Activated naive CD4-positive, alpha-beta T cell treated with anti-CD3 and anti-CD28 coated beads, Interleukin-2, amount 50 U/mL, for 72 hours (primary cell): ENCODE results near the gene SLC7A10. TPM values are rescaled to one million over a fixed set of nuclear protein-coding genes. Genes with fewer than 3 reads are reported as not detected.
"Not testable (repeated sequence)": the region's sequence is repeated elsewhere in the genome, so short reads cannot be mapped to it uniquely, and the experiment has no call there.

Experiments
- ATAC-seq, 2 donors: fragments of 150-1000 bp; cut with Tn5 transposase; 2 replicates each; pipeline ENCODE4 v1.10.0; 2021; ENCODE audit warnings: mild to moderate bottlenecking in 2 of 2, moderate library complexity in 2 of 2
- DNase-seq, 2 donors: peaks; one replicate each; pipeline ENCODE4 v3.0.0; 2021 to 2022; ENCODE audit warnings: low spot score in 2 of 2
- H3K27ac Mint-ChIP-seq, 2 donors: one replicate each; pipeline ENCODE4 v1.8.0; 2022; ENCODE audit warnings: mild to moderate bottlenecking in 2 of 2, mixed read lengths in 2 of 2
- H3K36me3 Mint-ChIP-seq, 2 donors: one replicate each; pipeline ENCODE4 v1.8.0; 2022; ENCODE audit warnings: mixed read lengths in 2 of 2
- H3K9me3 Mint-ChIP-seq, 2 donors: one replicate each; pipeline ENCODE4 v1.8.0; 2022; ENCODE audit warnings: mixed read lengths in 2 of 2
- total RNA-seq, 2 donors: library from RNA; stranded (reverse); gene quantifications; one replicate each; pipeline ENCODE4 v1.2.3, GENCODE V29; 2022

Gene SLC7A10
- total RNA-seq, 2 donors from 2014 or later: not detected

DNA sequence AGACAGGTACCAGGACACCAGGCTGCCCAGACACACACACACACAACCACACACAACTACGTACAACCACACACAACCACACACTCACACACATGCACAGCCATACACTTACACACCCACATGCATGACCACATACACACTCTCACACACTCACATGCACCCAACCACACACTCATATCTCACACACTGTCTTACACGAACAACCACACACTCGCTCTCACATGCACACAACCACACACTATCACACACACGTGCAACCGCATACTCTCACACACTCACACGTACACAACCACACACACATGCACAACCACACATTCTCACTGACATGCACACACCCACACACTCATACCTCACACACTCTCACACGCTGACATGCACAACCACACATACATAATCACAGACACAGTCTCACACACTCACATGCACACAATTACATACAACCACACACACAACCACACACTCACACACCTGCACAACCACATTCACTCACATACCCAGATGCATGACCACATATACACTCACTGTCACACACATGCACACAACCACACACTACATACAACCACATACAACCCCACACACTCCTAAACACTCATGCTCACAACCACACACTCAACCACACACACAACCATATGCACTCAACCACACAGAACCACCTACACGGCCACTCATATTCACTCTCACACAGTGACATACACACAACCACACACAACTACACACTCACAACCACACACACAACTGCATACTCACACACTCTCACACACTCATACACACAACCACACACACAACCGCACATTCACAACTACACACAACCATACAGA is 7.6 kb upstream of the SLC7A10 start:
- ATAC-seq: no peak

DNA sequence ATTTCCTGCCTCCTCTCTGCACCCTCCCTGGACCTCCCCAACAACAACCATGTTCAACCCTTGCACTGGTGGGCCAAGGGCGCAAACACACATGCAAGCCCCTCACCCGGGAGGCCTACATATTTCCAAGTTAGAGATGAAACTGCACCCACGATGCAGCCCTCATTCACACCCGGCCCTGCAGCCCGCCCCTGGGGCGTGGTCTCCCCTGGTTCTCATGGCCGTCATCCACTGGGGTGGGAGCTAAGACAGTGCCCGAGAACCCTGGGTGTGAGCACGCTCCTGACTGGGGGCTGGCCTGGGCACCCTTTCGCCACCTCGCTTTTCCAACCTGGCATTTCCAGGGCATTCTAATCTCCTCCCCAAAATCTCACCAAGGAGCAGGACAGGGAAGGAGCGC is 7.0 kb upstream of the SLC7A10 start:
- peaks cover 12 to 14% of the 10 kb centered on the region in 2 donors for H3K36me3 Mint-ChIP-seq
- no peak overlapping the region for H3K27ac Mint-ChIP-seq
- H3K9me3 Mint-ChIP-seq: peaks cover 10 to 12% of the 10 kb centered on the region in 2 donors
- ATAC-seq (no peak), DNase-seq (no peak)

More for the DNA sequence above, 7.6 kb upstream of the SLC7A10 start:
- peaks cover 6% of the 10 kb centered on the region in 2 donors for H3K9me3 Mint-ChIP-seq
- peaks cover 6 to 8% of the 10 kb centered on the region in 2 donors for H3K36me3 Mint-ChIP-seq
- H3K27ac Mint-ChIP-seq: no peak overlapping the region
- no peak for DNase-seq

DNA sequence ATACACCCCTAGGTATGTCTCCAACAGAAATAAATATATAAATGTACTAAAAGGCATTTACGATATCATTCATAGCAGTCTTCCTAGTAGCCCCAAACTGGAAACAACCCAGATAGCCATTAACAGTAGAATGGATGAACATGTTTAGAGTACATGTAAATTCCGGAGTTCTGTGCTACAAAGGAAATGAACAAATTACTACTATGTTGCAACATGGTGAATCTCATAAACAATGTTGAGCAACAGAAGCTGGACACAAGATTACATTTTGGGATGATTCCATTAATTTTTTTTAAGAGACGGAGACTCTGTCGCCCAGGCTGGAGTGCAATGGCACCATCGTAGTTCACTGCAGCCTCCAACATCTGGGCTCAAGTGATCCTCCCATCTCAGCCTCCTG is 5.9 kb upstream of the SLC7A10 start:
- Mint-ChIP-seq H3K9me3 (peaks cover 14 to 16% of the 10 kb centered on the region in 2 donors), H3K36me3 (peaks cover 18 to 20% of the 10 kb centered on the region in 2 donors), H3K27ac (no peak overlapping the region)
- ATAC-seq (no peak), DNase-seq (no peak)

DNA sequence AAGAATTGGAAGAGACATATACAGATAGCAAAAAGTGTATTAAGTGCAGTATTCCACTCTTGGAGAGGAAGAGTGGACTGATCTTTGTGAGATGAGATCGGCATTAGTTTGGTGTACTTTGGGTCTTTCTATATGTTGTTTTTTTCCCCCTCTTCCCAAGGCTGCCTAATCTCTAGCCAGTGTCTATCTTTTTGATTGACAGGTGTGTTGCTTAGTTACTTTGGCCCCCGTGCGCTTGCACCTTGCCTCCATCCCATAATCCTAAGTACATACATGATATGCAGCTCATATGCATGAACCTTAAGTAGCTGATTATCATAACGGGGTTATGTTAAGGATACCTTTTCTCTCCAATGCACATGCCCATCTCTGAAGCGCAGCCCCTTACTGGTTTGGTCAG is 4.3 kb upstream of the SLC7A10 start:
- peaks cover 18 to 20% of the 10 kb centered on the region in 2 donors for H3K36me3 Mint-ChIP-seq
- DNase-seq (no peak), ATAC-seq (no peak)
- no peak overlapping the region for H3K27ac Mint-ChIP-seq
- H3K9me3 Mint-ChIP-seq: peaks cover 14 to 16% of the 10 kb centered on the region in 2 donors

DNA sequence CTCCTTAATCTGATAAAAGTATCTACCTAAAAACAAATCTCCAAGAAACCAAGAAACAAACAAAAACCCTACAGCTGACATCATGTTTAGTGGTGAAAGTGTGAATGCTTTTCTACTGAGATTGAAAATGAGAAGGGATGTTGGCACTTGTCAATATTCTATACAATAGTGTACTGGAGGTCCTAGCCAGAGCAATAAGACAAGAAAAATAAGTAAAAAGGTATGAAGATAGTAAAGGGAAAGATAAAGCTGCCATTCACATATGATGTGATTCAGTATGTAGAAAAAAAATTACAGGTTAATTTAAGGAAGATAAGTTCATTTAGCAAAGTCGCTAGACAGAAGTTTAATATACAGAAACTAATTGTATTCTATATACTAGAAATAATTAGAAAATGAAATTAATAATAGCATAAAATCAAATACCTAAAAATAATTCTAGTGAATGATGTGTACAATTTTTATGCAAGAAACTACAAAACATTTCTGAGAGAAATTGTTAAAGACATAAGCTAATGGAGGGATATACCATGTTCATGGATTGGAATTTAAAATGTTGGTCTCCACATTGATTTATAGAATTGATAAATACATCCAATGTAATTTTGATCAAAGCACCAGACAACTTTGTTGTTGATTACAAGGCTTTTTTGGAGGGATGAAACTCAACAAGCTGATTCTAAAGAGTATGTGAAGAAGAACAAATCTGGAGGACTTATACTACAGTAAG is 2.4 kb upstream of the SLC7A10 start:
- Mint-ChIP-seq H3K9me3 (peaks cover 14 to 16% of the 10 kb centered on the region in 2 donors), H3K36me3 (peaks cover 18 to 20% of the 10 kb centered on the region in 2 donors), H3K27ac (no peak overlapping the region)
- ATAC-seq: no peak
- no peak for DNase-seq

DNA sequence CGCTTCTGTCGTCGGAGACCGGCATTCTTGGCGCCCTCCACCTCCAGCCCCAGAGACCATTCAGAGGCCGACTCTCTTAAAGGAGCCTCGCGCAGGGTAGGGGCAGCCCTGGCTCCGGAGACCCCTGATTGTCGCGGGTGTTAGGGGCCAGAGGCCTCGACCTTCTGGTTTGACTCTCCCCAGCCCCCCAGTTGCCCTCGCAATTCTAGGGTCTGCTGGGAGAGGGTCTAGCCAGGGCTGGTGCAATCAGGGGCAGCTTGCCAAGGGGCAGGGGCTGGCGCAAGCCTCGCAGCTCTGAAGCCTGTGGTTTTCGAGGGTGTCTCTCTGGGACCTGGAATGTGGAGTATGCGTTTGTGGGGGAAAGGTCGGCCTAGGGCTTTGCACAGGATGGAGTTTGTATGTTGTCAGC is 1.6 kb upstream of the SLC7A10 start:
- H3K27ac Mint-ChIP-seq: no peak overlapping the region
- DNase-seq: no peak
- peaks cover 14 to 16% of the 10 kb centered on the region in 2 donors for H3K9me3 Mint-ChIP-seq
- no peak for ATAC-seq
- H3K36me3 Mint-ChIP-seq: peaks cover 18 to 20% of the 10 kb centered on the region in 2 donors

DNA sequence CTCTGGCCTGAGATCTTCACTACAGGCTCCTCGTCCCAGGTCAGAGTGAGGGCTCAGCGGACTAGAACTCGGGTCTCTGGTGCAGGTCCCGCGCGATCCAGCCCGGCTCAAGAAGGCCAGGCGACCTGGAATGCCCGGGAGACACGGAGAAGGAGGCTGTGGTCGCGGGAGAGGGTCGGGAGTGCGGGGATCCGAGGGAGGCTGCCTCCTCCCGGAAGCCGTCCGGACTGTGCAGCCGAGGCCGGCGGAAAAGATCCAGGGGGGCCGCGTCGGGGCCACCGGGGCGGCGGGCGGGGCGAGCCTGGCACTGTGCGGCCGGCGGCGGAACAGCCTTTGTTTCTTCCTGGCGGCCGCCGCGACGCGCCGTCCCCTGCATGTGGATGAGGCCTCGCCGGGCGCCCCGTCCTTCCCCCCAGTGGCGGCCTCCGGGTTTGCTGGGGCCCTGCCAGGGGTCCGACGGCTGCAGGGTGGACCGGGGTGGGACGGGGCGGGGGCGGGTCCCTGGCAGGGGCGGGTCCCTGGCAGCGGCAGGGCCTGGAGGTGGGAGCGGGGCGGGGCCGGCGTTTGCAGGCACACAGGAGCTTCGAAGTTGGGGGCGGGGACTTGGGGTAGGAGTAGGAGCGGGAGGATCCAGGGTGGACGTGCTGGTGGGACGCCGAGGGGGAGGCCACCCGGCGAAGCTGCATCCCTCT is 1.0 kb upstream of the SLC7A10 start:
- DNase-seq: no peak
- peaks cover 14 to 16% of the 10 kb centered on the region in 2 donors for H3K9me3 Mint-ChIP-seq
- no peak overlapping the region for H3K27ac Mint-ChIP-seq
- H3K36me3 Mint-ChIP-seq: peaks cover 18 to 20% of the 10 kb centered on the region in 2 donors
- peak; percentile 18 to 49 for ATAC-seq

DNA sequence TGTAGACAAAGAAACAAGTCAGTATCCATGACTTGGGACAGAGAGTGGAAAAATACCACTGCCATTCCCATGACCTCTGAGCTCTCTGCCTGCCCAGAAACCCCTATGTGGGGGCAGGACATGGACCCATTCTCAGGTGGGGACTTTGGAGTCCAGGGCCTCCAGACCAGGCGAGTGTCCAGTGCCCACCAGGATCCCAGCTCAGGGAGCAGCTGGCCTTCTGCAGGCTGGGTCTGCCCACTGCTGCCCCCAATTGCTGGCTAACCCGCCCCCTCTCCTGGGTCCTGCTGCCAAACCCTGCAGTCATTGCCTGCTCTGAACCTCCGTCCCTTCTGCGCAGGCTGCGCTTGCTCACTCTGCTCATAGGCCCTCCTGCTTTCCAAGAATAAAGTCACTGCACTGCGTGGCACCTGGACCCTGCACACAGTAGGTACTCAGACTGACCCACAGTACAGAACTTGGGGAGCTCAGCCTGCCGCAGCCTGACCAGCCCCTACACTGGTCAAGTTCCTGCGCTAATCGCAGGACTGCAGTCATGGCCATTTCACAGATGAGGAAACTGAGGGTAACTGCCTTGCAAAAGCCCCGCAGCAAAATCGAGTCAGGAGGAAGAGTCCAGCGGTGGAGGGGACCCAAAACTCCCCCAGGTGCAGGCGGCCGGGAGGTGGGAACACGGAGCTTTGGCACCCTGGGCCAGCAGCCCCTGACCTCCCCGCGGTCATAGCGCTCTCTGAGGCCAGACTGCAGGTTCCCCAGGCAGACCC is 774 bp downstream of the SLC7A10 start:
- H3K36me3 Mint-ChIP-seq: peaks cover 18 to 20% of the 10 kb centered on the region in 2 donors
- ATAC-seq (no peak), DNase-seq (no peak)
- H3K27ac Mint-ChIP-seq: no peak overlapping the region
- H3K9me3 Mint-ChIP-seq: peaks cover 14 to 16% of the 10 kb centered on the region in 2 donors

DNA sequence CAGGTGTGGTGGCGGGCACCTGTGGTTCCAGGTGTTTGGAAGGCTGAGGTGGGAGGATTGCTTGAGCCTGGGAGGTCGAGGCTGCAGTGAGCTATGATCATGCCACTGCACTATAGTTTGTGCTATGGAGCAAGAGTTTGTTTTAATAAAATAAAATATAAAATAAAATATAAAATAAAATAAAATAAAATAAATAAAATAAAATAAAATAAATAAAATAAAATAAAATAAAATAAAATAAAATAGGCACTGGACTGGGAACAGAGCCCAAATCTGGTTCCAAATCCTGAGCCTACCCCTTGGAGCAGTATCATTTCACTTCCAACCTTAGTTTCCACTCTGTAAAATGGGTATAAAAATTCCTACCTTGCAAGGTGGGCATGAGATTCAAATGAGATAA is 3.4 kb downstream of the SLC7A10 start:
- H3K9me3 Mint-ChIP-seq, H3K27ac Mint-ChIP-seq, DNase-seq, ATAC-seq, H3K36me3 Mint-ChIP-seq: not testable (repeated sequence)

DNA sequence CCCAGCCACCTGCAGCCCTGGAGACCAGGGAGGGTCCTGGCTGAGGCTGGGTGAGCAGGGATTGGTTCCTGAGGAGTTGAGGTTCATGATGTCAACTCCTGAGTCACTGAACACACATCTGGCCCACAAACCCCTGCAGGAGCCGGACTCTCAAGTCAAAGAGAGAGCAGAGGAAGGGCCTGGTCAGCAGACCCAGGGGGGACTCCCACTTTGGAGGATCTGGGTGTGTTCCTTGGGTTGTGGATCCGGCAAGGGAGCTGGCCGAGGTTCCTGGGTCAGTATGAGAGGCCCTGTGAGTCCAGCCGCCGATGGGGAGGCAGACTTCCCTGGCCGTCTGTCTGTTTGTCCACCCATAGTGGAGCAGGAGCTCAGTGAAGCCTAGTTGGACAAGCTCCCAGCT is 4.0 kb downstream of the SLC7A10 start:
- H3K9me3 Mint-ChIP-seq: no peaks in the 10 kb centered on the region
- H3K27ac Mint-ChIP-seq: no peak overlapping the region
- DNase-seq: no peak
- no peak for ATAC-seq
- no peaks in the 10 kb centered on the region for H3K36me3 Mint-ChIP-seq

DNA sequence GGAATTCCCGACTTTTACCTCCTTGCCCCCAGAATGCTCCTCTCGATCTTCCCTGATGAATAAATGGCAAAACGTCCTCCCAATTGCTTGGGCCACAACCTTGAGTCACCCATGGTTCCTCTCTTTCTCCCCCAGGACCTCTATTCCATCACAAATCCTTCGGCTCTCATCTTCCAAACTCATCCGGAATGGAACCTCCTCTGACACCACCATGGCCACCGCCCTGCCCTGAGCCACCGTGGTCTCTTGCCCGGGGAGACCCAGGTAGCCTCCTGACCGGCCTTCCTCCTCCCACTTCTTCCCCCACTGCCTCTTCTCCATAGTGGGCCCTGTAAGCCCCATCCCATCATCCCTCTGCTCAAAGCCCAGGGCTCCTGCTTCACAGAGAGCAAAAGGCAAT is 4.9 kb downstream of the SLC7A10 start:
- H3K27ac Mint-ChIP-seq: no peak overlapping the region
- no peaks in the 10 kb centered on the region for H3K36me3 Mint-ChIP-seq
- H3K9me3 Mint-ChIP-seq: no peaks in the 10 kb centered on the region
- ATAC-seq: no peak
- DNase-seq: no peak

DNA sequence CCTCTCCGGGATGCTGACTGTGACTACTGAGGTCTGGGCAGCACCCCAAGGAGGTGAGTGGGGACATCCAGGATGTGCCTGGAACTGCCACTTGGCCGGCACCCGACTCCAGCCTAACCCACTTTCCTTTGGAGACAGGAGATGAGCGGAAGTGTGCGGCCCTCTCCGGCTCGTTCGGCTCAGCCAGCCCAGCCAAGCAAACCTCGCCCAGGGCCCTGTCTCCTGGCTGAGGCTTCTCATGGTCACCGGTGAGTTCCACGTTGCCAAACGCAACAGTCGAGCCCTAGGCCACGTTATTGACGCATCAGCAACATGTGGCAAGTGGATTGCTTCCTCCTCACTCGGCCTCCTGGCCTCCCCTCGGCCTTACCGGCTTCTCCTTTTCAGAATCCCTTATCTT is 5.5 kb downstream of the SLC7A10 start:
- Mint-ChIP-seq H3K9me3 (no peaks in the 10 kb centered on the region), H3K36me3 (no peaks in the 10 kb centered on the region), H3K27ac (no peak overlapping the region)
- ATAC-seq (no peak), DNase-seq (no peak)

DNA sequence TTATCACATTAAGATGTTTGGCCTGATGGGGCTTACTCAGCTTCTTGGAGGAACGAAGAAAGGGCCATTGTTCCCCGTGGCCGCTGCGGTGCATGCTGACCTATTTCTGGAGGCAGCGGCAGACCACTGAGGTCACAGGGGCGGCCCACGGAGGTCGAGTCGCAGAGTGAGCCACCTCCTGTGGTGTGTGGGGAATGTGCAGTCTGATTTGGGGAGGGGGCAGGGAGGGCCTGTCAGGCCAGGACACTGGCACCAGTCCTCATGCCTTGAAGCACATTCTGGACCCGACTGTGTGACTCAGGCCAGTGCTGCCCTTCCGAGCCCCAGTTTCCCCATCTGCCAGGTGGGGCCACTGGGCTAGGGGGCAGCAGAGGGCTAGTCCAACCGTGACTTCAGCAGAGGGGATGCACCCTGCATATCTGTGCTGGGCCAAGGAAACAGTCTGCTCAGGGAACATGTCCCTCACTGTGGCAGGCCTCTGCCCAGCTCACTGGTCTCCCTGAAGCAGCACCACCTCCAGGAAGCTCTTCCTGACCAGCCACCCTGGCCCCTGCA is 6.3 kb downstream of the SLC7A10 start:
- DNase-seq (no peak), ATAC-seq (no peak)
- no peak overlapping the region for H3K27ac Mint-ChIP-seq
- H3K36me3 Mint-ChIP-seq: no peaks in the 10 kb centered on the region
- H3K9me3 Mint-ChIP-seq: no peaks in the 10 kb centered on the region

DNA sequence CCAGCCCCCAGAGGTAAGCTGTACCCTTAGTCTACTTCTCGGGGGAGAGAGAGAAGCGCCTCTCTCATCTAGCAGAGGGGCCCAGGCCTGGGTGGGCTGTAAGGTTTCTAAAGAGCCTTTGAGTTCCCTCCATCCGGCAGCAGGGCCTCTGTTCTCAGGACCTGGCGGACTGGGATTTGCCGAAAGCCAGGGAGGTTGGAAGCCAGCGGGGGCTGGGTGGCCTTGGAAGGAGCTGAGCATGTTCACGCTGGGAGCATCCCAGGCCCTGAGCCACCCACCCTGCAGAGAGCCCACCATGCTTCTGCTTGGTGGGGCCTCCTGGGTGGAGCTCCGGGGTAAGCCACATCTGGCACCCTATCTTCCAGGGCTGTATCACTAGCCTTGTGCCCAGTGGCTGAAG is 7.8 kb downstream of the SLC7A10 start:
- no peak overlapping the region for H3K27ac Mint-ChIP-seq
- ATAC-seq: no peak
- H3K9me3 Mint-ChIP-seq: no peaks in the 10 kb centered on the region
- no peaks in the 10 kb centered on the region for H3K36me3 Mint-ChIP-seq
- no peak for DNase-seq

DNA sequence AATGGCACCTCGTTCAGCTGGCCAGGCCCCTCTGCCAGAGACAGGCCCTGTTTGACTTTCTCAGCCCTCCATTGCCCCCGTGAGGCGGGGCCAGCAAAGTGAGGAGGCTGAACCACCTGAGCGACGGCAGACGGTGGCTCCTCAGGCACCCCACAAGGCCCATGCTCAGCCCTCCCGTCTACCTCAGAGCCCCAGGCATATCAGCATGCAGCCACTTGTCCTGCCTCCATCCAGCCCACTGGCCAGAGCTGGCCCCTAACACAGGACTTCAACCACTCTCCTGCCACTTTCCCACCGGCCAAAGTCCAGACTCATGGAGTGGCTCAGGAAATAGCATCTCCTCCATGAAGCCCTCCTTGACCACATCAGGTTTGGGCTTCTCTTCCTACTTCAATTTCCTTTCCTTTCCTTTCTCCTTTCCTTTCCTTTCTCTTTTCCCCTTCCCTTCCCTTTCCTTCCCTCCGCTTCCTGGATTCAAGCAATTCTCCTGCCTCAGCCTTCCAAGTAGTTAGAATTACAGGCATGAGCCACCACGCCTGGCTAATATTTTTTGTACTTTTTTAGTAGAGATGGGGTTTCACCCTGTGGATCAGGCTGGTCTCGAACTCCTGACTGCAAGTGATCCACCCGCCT is 9.3 kb downstream of the SLC7A10 start:
- no peaks in the 10 kb centered on the region for H3K36me3 Mint-ChIP-seq

More for the DNA sequence above, 9.3 kb downstream of the SLC7A10 start:
- Mint-ChIP-seq H3K9me3 (no peaks in the 10 kb centered on the region), H3K27ac (no peak overlapping the region)
- ATAC-seq: no peak
- no peak for DNase-seq
